Dedifferentiated amniotic fluid mesenchymal stem cell (primary cell): ENCODE measurements around the gene CMSS1.

ENCODE experiments used
- DNase-seq: peaks from one replicate; pipeline ENCODE4 v3.0.0-alpha.2; 2016; ENCODE audit errors: extremely low spot score

CMSS1 gene

GRCh38 chr3:99874237-99875002, 56.8 kb downstream of the CMSS1 start:
- no peak for DNase-seq

DNA sequence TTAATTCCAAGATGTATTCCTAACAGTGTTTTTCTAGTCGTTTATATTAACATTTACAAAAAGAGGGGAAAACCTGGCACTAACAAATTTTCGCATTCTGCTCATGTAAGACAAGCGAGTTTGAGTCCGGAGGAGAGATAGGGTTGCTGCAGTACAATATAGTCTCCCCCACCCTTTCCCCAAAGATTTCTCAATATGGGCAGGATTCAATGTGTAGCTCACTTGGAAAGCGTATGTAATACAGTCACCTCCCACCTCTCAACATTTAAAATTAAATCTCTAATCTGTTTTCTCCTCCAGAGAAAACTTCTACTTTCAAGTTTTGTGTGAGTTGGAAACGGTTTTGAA, 57.9 kb downstream of the CMSS1 start:
- peak; percentile 51 for DNase-seq

- peak; percentile 77 for DNase-seq
Observed at GRCh38 chr3:99875929-99876841, 58.5 kb downstream of the CMSS1 start.

GRCh38 chr3:99877031-99877579, 59.4 kb downstream of the CMSS1 start:
- DNase-seq = no peak

DNA sequence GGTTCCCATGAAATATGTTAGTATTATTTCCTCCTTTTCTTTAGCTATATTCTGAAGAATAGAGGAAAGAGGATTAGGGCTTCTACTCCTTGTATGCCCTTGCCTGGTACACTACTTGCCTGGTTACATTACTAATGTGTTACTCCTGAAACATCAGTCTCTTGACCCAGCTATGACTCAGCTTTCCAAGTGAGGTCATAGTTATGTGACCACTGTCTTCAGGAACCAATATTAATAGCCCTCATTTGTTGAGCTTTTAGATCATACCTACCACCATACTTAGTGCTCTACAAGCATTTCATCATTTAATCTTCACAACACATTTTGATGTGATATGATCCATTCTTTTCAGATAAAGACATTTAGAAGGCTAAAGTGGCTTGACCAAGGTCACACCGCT, 60.3 kb downstream of the CMSS1 start:
- DNase-seq = no peak

- DNase-seq = no peak
Observed at GRCh38 chr3:99879275-99879674, 61.6 kb downstream of the CMSS1 start.

- DNase-seq = no peak
Observed at GRCh38 chr3:99881121-99881524, 63.5 kb downstream of the CMSS1 start.

GRCh38 chr3:99882436-99883137, 64.9 kb downstream of the CMSS1 start:
- DNase-seq = no peak

GRCh38 chr3:99883138-99883461, 65.4 kb downstream of the CMSS1 start:
- no peak for DNase-seq

DNA sequence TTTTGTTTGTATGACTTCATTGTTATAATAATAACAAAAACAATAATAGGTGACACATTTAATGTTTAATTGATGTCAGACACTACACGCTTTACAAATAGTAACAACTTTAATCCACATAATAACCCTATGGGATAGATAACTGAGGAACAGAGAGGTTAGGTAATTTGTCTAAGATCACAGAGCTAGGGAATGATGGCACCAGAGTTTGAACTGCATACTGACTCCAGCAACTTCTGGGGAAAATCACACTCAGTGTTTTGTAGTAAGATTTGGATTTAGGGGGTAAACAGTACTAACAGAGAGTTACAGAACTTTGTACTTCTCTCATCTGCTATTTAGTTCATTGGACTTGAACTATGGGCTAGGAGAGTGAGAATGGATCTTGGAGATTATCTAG, 66.0 kb downstream of the CMSS1 start:
- DNase-seq = no peak

GRCh38 chr3:99884484-99884883, 66.8 kb downstream of the CMSS1 start:
- DNase-seq = no peak

- no peak for DNase-seq
Observed at GRCh38 chr3:99885085-99885484, 67.4 kb downstream of the CMSS1 start.

DNA sequence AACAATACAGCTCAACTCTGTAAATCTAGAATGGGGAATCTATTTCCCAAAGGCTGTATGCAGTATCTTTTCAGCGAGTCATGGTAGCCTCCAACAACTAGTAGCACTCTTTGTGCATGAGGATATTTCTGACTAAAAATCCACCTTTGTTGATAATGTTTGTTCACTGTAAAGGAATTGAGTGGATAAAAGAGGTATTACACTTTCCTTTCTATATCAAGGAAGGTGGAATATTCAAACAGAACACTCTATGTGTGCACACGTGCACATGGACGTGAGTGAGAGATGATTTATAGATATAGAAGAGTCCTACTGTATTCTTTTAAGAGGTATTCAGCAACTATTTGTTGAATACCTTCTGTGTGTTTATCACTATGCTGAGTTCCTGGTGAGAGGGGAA, 68.2 kb downstream of the CMSS1 start:
- no peak for DNase-seq

GRCh38 chr3:99891610-99892285, 74.1 kb downstream of the CMSS1 start:
- DNase-seq = no peak

DNA sequence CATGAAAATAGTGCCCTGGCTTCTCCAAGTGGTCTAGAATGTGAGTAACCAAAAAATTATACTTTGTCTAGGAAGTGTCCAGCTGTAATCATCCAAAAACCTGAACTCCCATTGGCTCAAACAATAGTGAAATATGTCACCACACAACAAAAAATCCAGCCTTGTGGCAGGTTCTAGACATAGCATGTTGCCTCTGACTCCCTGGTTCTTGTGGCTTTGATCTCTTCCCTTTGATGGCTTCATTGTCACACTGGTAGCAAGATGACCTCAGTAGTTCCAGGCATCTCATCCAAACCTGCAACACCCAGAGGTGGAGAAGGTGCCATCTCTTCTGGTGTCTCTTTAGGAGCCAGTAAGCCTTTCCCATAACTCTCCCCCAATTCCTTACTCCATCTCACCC, 74.7 kb downstream of the CMSS1 start:
- DNase-seq = no peak

DNA sequence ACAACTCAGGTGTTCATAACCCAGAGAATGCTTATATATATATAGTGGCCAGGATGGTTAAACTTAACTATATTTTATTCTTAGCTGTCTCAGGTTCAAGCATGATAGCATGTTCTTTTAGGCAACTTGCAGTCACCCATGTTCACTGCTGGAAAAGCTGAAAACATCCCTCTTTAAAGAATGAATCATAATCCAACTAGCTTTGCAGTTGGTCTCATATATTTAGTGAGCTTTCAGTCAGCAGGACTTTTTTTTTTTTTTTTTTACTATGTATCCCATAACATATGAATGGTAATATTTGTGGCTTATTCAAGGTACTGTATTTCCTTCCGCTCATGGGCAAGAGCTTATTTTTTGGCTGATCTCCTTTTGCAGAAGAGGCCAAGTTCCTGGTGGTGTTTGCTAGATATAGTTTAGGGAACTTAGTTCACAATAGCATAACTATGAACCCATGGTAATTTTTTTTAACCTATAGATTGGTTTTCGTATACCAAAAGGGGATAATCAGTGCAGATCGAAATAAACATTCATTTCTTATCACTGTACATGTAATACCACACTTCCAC, 77.6 kb downstream of the CMSS1 start:
- DNase-seq = no peak

DNA sequence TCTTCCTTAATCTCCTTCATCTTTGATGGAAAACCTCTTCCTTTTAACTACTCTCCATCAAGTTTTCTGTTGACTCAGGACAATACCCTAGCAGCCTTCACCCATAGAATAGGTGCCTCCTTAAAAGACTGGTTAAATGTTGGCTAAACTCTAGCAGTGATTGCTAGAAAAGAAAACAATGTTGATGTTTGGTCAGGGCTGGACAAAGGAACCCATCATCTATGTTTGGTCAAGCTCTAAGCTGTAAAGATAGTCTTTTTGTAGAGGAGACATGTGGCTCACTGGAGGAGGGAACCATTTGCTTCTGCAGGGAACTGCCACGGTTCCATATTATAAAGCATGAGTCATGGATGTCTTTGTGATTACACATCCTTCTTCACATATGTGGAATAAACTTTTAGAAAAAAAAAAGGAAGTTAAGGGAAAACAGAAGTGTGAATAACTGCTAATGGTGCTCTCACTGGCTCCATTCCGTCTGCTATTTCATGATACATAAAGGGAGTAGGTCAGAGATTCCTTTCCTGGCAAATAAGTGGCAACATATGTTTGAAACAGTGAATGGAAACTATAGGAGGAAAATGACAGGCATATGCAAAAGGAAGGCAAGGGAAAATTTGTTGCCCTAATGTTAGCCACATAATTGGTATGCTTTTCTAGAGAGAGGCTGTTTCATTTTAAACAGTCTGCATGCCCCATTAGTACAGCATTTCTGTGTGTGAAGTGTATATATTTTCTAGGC, 78.2 kb downstream of the CMSS1 start:
- DNase-seq = peak; percentile 79

DNA sequence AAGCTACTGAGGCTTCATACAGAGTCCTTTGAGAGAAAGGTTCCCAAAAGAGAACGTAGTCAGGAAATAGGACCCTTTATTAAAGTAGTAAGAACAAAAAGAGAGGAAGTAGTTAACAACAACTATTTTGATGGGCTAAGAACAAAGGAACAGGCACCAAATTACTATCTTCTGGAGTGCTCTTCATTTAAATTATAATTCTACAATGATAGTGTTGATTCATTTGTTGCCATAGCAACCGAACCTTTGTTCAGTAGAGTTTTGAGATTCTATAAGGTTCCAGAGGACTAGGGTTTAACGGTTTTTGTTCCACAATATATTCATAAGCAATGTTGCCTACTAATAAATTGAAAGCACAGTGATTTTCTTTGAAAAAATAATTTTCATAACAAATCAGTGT, 78.8 kb downstream of the CMSS1 start:
- no peak for DNase-seq

DNA sequence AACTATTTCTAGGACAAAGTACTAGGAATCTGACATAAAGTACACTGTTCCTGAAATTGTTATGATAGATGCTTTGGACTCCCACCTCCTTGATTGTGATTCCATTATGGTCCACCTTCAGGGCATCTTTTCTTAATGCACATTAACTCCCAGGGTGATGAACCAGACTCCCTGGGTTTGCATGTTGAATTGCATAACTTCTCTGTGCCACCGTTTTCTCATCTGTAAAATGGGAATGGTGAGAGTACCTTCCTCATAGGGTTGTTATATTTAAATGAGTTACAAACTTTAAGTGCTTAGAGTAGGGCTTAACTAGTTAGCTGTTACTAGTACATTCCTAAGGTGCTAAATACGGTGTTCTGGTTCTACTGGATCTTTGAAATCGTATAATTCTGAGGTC, 81.9 kb downstream of the CMSS1 start:
- no peak for DNase-seq

DNA sequence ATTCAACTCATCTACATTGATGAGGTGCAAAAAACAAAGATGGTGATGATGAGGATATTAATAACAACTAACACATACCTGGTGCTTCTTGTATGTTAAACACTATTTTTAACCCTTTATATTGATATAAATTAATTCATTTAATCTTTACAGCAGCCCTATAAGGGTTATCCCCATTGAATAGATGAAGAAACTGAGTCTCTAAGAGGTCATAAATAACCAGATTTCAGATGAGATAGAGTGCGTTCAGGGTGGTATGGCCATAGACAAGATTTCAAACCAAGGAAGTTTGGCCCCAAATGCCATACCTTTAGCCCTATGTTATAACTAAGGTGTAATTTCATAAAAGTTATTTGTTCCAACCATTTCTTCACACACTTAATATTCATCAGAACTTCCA, 82.6 kb downstream of the CMSS1 start:
- DNase-seq = no peak
